ENCODE results near the gene VCP.

Gene VCP

GRCh38 chr9:35089434-35089833, 17.0 kb upstream of the VCP start:
- H3K4me3 ChIP-seq (ENCODE audit: low read depth, low read length), result no peak overlapping the region
- peaks cover 4 to 85% of the 10 kb centered on the region in 2 experiments; a peak in 2 of 3 replicates for H3K36me3 ChIP-seq (ENCODE audit: control insufficient read depth in 2 of 2, insufficient read depth in 1 of 2, low read length in 2 of 2)
- ChIA-PET POLR2A (no interaction called here), CTCF (no interaction called here)
- H3K4me1 ChIP-seq (ENCODE audit: control insufficient read depth, insufficient read depth, low read length), result no peaks in the 10 kb centered on the region
- no peak overlapping the region for H3K27ac ChIP-seq (ENCODE audit: extremely low read depth, low read depth, low read length)
- TF ChIP-seq ZNF548 (tag by site-specific recombination; IDR thresholded peaks at IDR 0.05) (no peak), ZNF585B (tag by site-specific recombination; IDR thresholded peaks at IDR 0.05) (no peak)
- H3K9me3 ChIP-seq (ENCODE audit: control insufficient read depth, insufficient read depth, low read depth, low read length), result no peaks in the 10 kb centered on the region

- CTCF ChIA-PET, result interaction anchor here (1.2 kb wide), 2 partner anchors 8 to 11 kb away, joined by 3 to 5 read pairs; partner anchors contain the start of gene PIGO
- Histone ChIP-seq H3K36me3 (ENCODE audit: control insufficient read depth in 2 of 2, insufficient read depth in 1 of 2, low read length in 2 of 2) (peaks cover 4 to 41% of the 10 kb centered on the region in 2 experiments; a peak in 2 of 3 replicates), H3K27ac (ENCODE audit: extremely low read depth, low read depth, low read length) (no peak overlapping the region), H3K9me3 (ENCODE audit: control insufficient read depth, insufficient read depth, low read depth, low read length) (no peaks in the 10 kb centered on the region), H3K4me3 (ENCODE audit: low read depth, low read length) (no peak overlapping the region), H3K4me1 (ENCODE audit: control insufficient read depth, insufficient read depth, low read length) (no peaks in the 10 kb centered on the region)
- POLR2A ChIA-PET, result interaction anchor here (1.0 kb wide), 1 partner anchor 30 kb away, joined by 3 read pairs; no protein-coding TSS in a partner anchor
- TF ChIP-seq ZNF791 (tag by site-specific recombination; IDR thresholded peaks at IDR 0.05) (no peak), ZNF600 (tag by site-specific recombination; IDR thresholded peaks at IDR 0.05) (no peak), ZNF10 (tag by site-specific recombination; IDR thresholded peaks at IDR 0.05) (no peak), ZNF155 (tag by site-specific recombination; IDR thresholded peaks at IDR 0.05) (no peak), ZNF549 (tag by site-specific recombination; IDR thresholded peaks at IDR 0.05) (no peak)
- TF ChIP-seq, protein P1, sequence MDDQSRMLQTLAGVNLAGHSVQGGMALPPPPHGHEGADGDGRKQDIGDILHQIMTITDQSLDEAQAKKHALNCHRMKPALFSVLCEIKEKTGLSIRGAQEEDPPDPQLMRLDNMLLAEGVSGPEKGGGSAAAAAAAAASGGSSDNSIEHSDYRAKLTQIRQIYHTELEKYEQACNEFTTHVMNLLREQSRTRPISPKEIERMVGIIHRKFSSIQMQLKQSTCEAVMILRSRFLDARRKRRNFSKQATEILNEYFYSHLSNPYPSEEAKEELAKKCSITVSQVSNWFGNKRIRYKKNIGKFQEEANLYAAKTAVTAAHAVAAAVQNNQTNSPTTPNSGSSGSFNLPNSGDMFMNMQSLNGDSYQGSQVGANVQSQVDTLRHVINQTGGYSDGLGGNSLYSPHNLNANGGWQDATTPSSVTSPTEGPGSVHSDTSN (CRISPR knock-in tag; IDR thresholded peaks at IDR 0.05), result no peak
These were observed 12.7 kb upstream of the VCP start for GRCh38 chr9:35085078-35085477.

GRCh38 chr9:35079426-35080341, 7.3 kb upstream of the VCP start, which contains the start of gene FANCG:
TSS of gene FANCG (minus strand) at chr9:35079942. CDS start at chr9:35079524, 418 bp downstream.
- POLR2A ChIA-PET, result interaction anchor here (0.5 to 4.5 kb wide), 20 partner anchors 9 to 1406 kb away, joined by 3 to 73 read pairs (median 6); partner anchors contain the start of genes ATOSB, CREB3, PIGO and STOML2
- no peaks in the 10 kb centered on the region for H3K9me3 ChIP-seq (ENCODE audit: control insufficient read depth, insufficient read depth, low read depth, low read length)
- TF ChIP-seq KLF16 (tag by site-specific recombination; IDR thresholded peaks at IDR 0.05), result peak; percentile 55
- peak; percentile 25; the same call in 1 of the 2 replicates for TF ChIP-seq CTCF (tag by site-specific recombination; IDR thresholded peaks at IDR 0.05)
- no peak for TF ChIP-seq ZNF48 (tag by site-specific recombination; IDR thresholded peaks at IDR 0.05)
- TF ChIP-seq ZNF311 (tag by site-specific recombination; IDR thresholded peaks at IDR 0.05; ENCODE audit: borderline replicate concordance), result no peak
- TF ChIP-seq PRDM6 (tag by site-specific recombination; IDR thresholded peaks at IDR 0.05), result no peak
- TF ChIP-seq ZNF600 (tag by site-specific recombination; IDR thresholded peaks at IDR 0.05), result peak; percentile 73; the same call in 1 of the 2 replicates
- TF ChIP-seq ZFHX2 (tag by site-specific recombination; conservative IDR thresholded peaks at IDR 0.05), result peak; percentile 63
- no peak for TF ChIP-seq BCL6B (tag by site-specific recombination; IDR thresholded peaks at IDR 0.05)
- no peak for TF ChIP-seq ZNF670 (tag by site-specific recombination; IDR thresholded peaks at IDR 0.05; ENCODE audit: low read depth)
- TF ChIP-seq SP2 (tag by site-specific recombination; IDR thresholded peaks at IDR 0.05), result peak; percentile 89
- TF ChIP-seq OVOL3 (tag by site-specific recombination; IDR thresholded peaks at IDR 0.05), result no peak
- TF ChIP-seq, protein P2, sequence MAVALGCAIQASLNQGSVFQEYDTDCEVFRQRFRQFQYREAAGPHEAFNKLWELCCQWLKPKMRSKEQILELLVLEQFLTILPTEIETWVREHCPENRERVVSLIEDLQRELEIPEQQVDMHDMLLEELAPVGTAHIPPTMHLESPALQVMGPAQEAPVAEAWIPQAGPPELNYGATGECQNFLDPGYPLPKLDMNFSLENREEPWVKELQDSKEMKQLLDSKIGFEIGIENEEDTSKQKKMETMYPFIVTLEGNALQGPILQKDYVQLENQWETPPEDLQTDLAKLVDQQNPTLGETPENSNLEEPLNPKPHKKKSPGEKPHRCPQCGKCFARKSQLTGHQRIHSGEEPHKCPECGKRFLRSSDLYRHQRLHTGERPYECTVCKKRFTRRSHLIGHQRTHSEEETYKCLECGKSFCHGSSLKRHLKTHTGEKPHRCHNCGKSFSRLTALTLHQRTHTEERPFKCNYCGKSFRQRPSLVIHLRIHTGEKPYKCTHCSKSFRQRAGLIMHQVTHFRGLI (tag by site-specific recombination; IDR thresholded peaks at IDR 0.05), result peak; percentile 87
- no peak for TF ChIP-seq ZBTB48 (tag by site-specific recombination; IDR thresholded peaks at IDR 0.05)
- TF ChIP-seq YY1 (tag by site-specific recombination; IDR thresholded peaks at IDR 0.05), result no peak
- TF ChIP-seq ZNF394 (tag by site-specific recombination; IDR thresholded peaks at IDR 0.05; ENCODE audit: borderline replicate concordance), result peak; percentile 22; the same call in 1 of the 2 replicates

More at GRCh38 chr9:35079426-35080341, 7.3 kb upstream of the VCP start, which contains the start of gene FANCG:
- no peaks in the 10 kb centered on the region for H3K4me1 ChIP-seq (ENCODE audit: control insufficient read depth, insufficient read depth, low read length)
- H3K4me3 ChIP-seq (ENCODE audit: low read depth, low read length), result peak within 1 kb of the TSS; percentile 77
- H3K27ac ChIP-seq (ENCODE audit: extremely low read depth, low read depth, low read length), result peak within 1 kb of the TSS; percentile 84
- CTCF ChIA-PET, result interaction anchor here (0.5 to 5.0 kb wide), 5 partner anchors 16 to 578 kb away, joined by 3 to 40 read pairs (median 4); partner anchors contain the start of gene PIGO
- peaks cover 0 to 36% of the 10 kb centered on the region in 2 experiments; a peak in 1 of 3 replicates for H3K36me3 ChIP-seq (ENCODE audit: control insufficient read depth in 2 of 2, insufficient read depth in 1 of 2, low read length in 2 of 2)
